Fibroblast of mammary gland (primary cell): ENCODE measurements around the gene INHBC.

Source experiments
- DNase-seq: peaks from one replicate; pipeline ENCODE4 v3.0.0-alpha.2; 2010; ENCODE audit warnings: low read depth
- H3K4me3 ChIP-seq: 2 replicates; pipeline ENCODE4 v1.5.1; 2011; ENCODE audit warnings: low read depth, mild to moderate bottlenecking, low read length, moderate library complexity; ENCODE audit not compliant: control insufficient read depth
- CTCF ChIP-seq: conservative IDR thresholded peaks from 2 replicates; pipeline ENCODE4 v1.5.1; 2011; ENCODE audit warnings: low read depth, low read length, inconsistent platforms; ENCODE audit not compliant: control insufficient read depth, insufficient read depth

The INHBC gene

GRCh38 chr12:57459055-57459749, 24.6 kb downstream of the INHBC start:
- peak; percentile 87 for TF ChIP-seq CTCF
- H3K4me3 ChIP-seq: peak overlapping the region; percentile 79
- DNase-seq: peak; percentile 94

- TF ChIP-seq CTCF: no peak
- H3K4me3 ChIP-seq: peak within 1 kb of the TSS; percentile 79
- no peak for DNase-seq
Measured at GRCh38 chr12:57459750-57460467, 25.3 kb downstream of the INHBC start, which contains the start of gene GLI1. TSS of gene GLI1 (plus strand) at chr12:57459785. CDS start at chr12:57463692, 3,907 bp downstream.

- no peak for TF ChIP-seq CTCF
- H3K4me3 ChIP-seq: peak overlapping the region; percentile 79
- DNase-seq: no peak
Measured at GRCh38 chr12:57460468-57460784, 25.8 kb downstream of the INHBC start.

- no peak for TF ChIP-seq CTCF
- no peak for DNase-seq
- peak overlapping the region; percentile 71 for H3K4me3 ChIP-seq
Measured at GRCh38 chr12:57460841-57461275, 26.3 kb downstream of the INHBC start.

GRCh38 chr12:57461276-57461916, 26.8 kb downstream of the INHBC start:
- H3K4me3 ChIP-seq: peak overlapping the region; percentile 71
- no peak for TF ChIP-seq CTCF
- peak; percentile 37 for DNase-seq

- no peak for TF ChIP-seq CTCF
- H3K4me3 ChIP-seq: peak overlapping the region; percentile 71
- DNase-seq: peak; percentile 20
Measured at GRCh38 chr12:57461917-57462250, 27.3 kb downstream of the INHBC start.
